ENCODE measurements around the gene FREM1.

The FREM1 gene

GRCh38 chr9:14766299-14766698, 143.9 kb downstream of the FREM1 start:
- Histone ChIP-seq H3K36me3 (ENCODE audit: low read length) (no peaks in the 10 kb centered on the region), H3K4me3 (ENCODE audit: insufficient read depth, low read length, poor library complexity, severe bottlenecking) (no peak overlapping the region), H3F3A (ENCODE audit: insufficient read depth) (no peaks in the 10 kb centered on the region), H3K79me2 (ENCODE audit: insufficient read depth, low read length) (no peaks in the 10 kb centered on the region), H4K20me1 (ENCODE audit: low read depth, low read length) (no peaks in the 10 kb centered on the region), H3K9ac (ENCODE audit: low read length) (no peak overlapping the region), H3K27ac (ENCODE audit: low read depth, low read length) (no peak overlapping the region), H3K4me2 (ENCODE audit: low read depth, low read length, poor library complexity, severe bottlenecking) (no peak overlapping the region), H3K9me3 (ENCODE audit: insufficient read depth, low read length) (no peaks in the 10 kb centered on the region), H3K9me2 (replicated peaks; ENCODE audit: insufficient read depth, low read length) (no peaks in the 10 kb centered on the region), H2AFZ (ENCODE audit: low read depth, low read length, severe bottlenecking) (no peak overlapping the region), H3K27me3 (ENCODE audit: low read length) (no peaks in the 10 kb centered on the region)
- no peak for TF ChIP-seq CTCF (IDR thresholded peaks at IDR 0.05; ENCODE audit: insufficient read depth, low read length, poor library complexity, severe bottlenecking)
- TF ChIP-seq EZH2phosphoT487 (conservative IDR thresholded peaks at IDR 0.05; ENCODE audit: low read length), result no peak

GRCh38 chr9:14761584-14761983, 148.6 kb downstream of the FREM1 start:
- H3K79me2 ChIP-seq (ENCODE audit: insufficient read depth, low read length), result no peaks in the 10 kb centered on the region
- no peaks in the 10 kb centered on the region for H3F3A ChIP-seq (ENCODE audit: insufficient read depth)
- no peak for TF ChIP-seq EZH2phosphoT487 (conservative IDR thresholded peaks at IDR 0.05; ENCODE audit: low read length)
- H3K27me3 ChIP-seq (ENCODE audit: low read length), result no peaks in the 10 kb centered on the region
- H4K20me1 ChIP-seq (ENCODE audit: low read depth, low read length), result no peaks in the 10 kb centered on the region
- no peak overlapping the region for H3K4me2 ChIP-seq (ENCODE audit: low read depth, low read length, poor library complexity, severe bottlenecking)
- no peak overlapping the region for H3K4me3 ChIP-seq (ENCODE audit: insufficient read depth, low read length, poor library complexity, severe bottlenecking)
- no peaks in the 10 kb centered on the region for H3K36me3 ChIP-seq (ENCODE audit: low read length)
- no peaks in the 10 kb centered on the region for H3K9me2 ChIP-seq (replicated peaks; ENCODE audit: insufficient read depth, low read length)
- no peak overlapping the region for H2AFZ ChIP-seq (ENCODE audit: low read depth, low read length, severe bottlenecking)
- H3K27ac ChIP-seq (ENCODE audit: low read depth, low read length), result no peak overlapping the region
- H3K9me3 ChIP-seq (ENCODE audit: insufficient read depth, low read length), result no peaks in the 10 kb centered on the region
- H3K9ac ChIP-seq (ENCODE audit: low read length), result no peak overlapping the region

- TF ChIP-seq EZH2phosphoT487 (conservative IDR thresholded peaks at IDR 0.05; ENCODE audit: low read length), result no peak
- no peak for TF ChIP-seq CTCF (IDR thresholded peaks at IDR 0.05; ENCODE audit: insufficient read depth, low read length, poor library complexity, severe bottlenecking)
- no peak overlapping the region for H3K9ac ChIP-seq (ENCODE audit: low read length)
- H4K20me1 ChIP-seq (ENCODE audit: low read depth, low read length), result no peaks in the 10 kb centered on the region
- no peak overlapping the region for H2AFZ ChIP-seq (ENCODE audit: low read depth, low read length, severe bottlenecking)
- no peaks in the 10 kb centered on the region for H3K27me3 ChIP-seq (ENCODE audit: low read length)
- H3K79me2 ChIP-seq (ENCODE audit: insufficient read depth, low read length), result no peaks in the 10 kb centered on the region
- no peak overlapping the region for H3K27ac ChIP-seq (ENCODE audit: low read depth, low read length)
- no peak overlapping the region for H3K4me2 ChIP-seq (ENCODE audit: low read depth, low read length, poor library complexity, severe bottlenecking)
- H3K4me3 ChIP-seq (ENCODE audit: insufficient read depth, low read length, poor library complexity, severe bottlenecking), result no peak overlapping the region
- no peaks in the 10 kb centered on the region for H3F3A ChIP-seq (ENCODE audit: insufficient read depth)
- H3K9me3 ChIP-seq (ENCODE audit: insufficient read depth, low read length), result no peaks in the 10 kb centered on the region
- no peaks in the 10 kb centered on the region for H3K9me2 ChIP-seq (replicated peaks; ENCODE audit: insufficient read depth, low read length)
- H3K36me3 ChIP-seq (ENCODE audit: low read length), result no peaks in the 10 kb centered on the region
Observed at GRCh38 chr9:14760060-14760459, 150.2 kb downstream of the FREM1 start.

GRCh38 chr9:14756291-14756690, 153.9 kb downstream of the FREM1 start:
- Histone ChIP-seq H3K4me2 (ENCODE audit: low read depth, low read length, poor library complexity, severe bottlenecking) (no peak overlapping the region), H3K79me2 (ENCODE audit: insufficient read depth, low read length) (no peaks in the 10 kb centered on the region), H3F3A (ENCODE audit: insufficient read depth) (no peaks in the 10 kb centered on the region), H3K27ac (ENCODE audit: low read depth, low read length) (no peak overlapping the region), H3K9me3 (ENCODE audit: insufficient read depth, low read length) (no peaks in the 10 kb centered on the region), H3K4me3 (ENCODE audit: insufficient read depth, low read length, poor library complexity, severe bottlenecking) (no peak overlapping the region), H3K9me2 (replicated peaks; ENCODE audit: insufficient read depth, low read length) (no peaks in the 10 kb centered on the region), H3K9ac (ENCODE audit: low read length) (no peak overlapping the region), H4K20me1 (ENCODE audit: low read depth, low read length) (no peaks in the 10 kb centered on the region), H3K36me3 (ENCODE audit: low read length) (no peaks in the 10 kb centered on the region), H3K27me3 (ENCODE audit: low read length) (no peaks in the 10 kb centered on the region), H2AFZ (ENCODE audit: low read depth, low read length, severe bottlenecking) (no peak overlapping the region)
- TF ChIP-seq EZH2phosphoT487 (conservative IDR thresholded peaks at IDR 0.05; ENCODE audit: low read length) (no peak), CTCF (IDR thresholded peaks at IDR 0.05; ENCODE audit: insufficient read depth, low read length, poor library complexity, severe bottlenecking) (no peak)

Measured in SU-DHL-6 (cell line).